ENCODE data around the gene TSSK6.
A peak's percentile ranks its signal among the peaks of the same experiment; 100 is the strongest.

Gene TSSK6

GRCh38 chr19:19514881-19515641, at the start of gene TSSK6:
Gene TSSK6 (minus strand): TSS chr19:19515548. CDS start chr19:19515427, 121 bp downstream.
- DNase-seq = no peak

- no peak for DNase-seq
Measured at GRCh38 chr19:19563348-19563848, 48.0 kb upstream of the TSSK6 start.

- DNase-seq = no peak
Measured at GRCh38 chr19:19562665-19563347, 47.5 kb upstream of the TSSK6 start.

GRCh38 chr19:19561946-19562664, 46.8 kb upstream of the TSSK6 start:
- DNase-seq = no peak

GRCh38 chr19:19559931-19560330, 44.6 kb upstream of the TSSK6 start:
- no peak for DNase-seq

GRCh38 chr19:19558636-19559035, 43.3 kb upstream of the TSSK6 start:
- DNase-seq = no peak

GRCh38 chr19:19558055-19558454, 42.7 kb upstream of the TSSK6 start:
- no peak for DNase-seq

- DNase-seq = peak; percentile 68
Measured at GRCh38 chr19:19554074-19555023, 39.0 kb upstream of the TSSK6 start.

GRCh38 chr19:19553670-19554069, 38.3 kb upstream of the TSSK6 start:
- no peak for DNase-seq

- DNase-seq = peak; percentile 61
Measured at GRCh38 chr19:19552798-19553197, 37.5 kb upstream of the TSSK6 start.

GRCh38 chr19:19551853-19552192, 36.5 kb upstream of the TSSK6 start:
- no peak for DNase-seq

GRCh38 chr19:19550972-19551852, 35.9 kb upstream of the TSSK6 start:
- no peak for DNase-seq

- DNase-seq = no peak
Measured at GRCh38 chr19:19550485-19550929, 35.2 kb upstream of the TSSK6 start.

- DNase-seq = no peak
Measured at GRCh38 chr19:19549804-19550464, 34.6 kb upstream of the TSSK6 start.

GRCh38 chr19:19548915-19549759, 33.8 kb upstream of the TSSK6 start:
- no peak for DNase-seq

GRCh38 chr19:19547674-19548336, 32.5 kb upstream of the TSSK6 start:
- no peak for DNase-seq

GRCh38 chr19:19546751-19547162, 31.4 kb upstream of the TSSK6 start:
- DNase-seq = no peak

GRCh38 chr19:19545707-19546106, 30.4 kb upstream of the TSSK6 start:
- no peak for DNase-seq

- DNase-seq = peak; percentile 85
Measured at GRCh38 chr19:19544954-19545591, 29.7 kb upstream of the TSSK6 start.
